NT2/D1 (cell line): Measurements from ENCODE around the gene TTR.

Experiments used
- DNase-seq: peaks from one replicate; pipeline ENCODE4 v3.0.0-alpha.2; 2011; ENCODE audit warnings: low read depth, low spot score
- H3K27me3 ChIP-seq: 2 replicates; pipeline ENCODE4 v1.6.0; 2011; ENCODE audit warnings: mild to moderate bottlenecking; ENCODE audit not compliant: insufficient read length, insufficient read depth
- H3K36me3 ChIP-seq: 2 replicates; pipeline ENCODE4 v1.6.1; 2011; ENCODE audit warnings: mild to moderate bottlenecking, low read length, mixed read lengths; ENCODE audit not compliant: insufficient read depth, insufficient read length
- H3K4me1 ChIP-seq: 2 replicates; pipeline ENCODE4 v1.5.1; 2011; ENCODE audit not compliant: insufficient read depth, insufficient read length
- H3K4me3 ChIP-seq: 2 replicates; pipeline ENCODE4 v1.5.1; 2011; ENCODE audit warnings: low read depth; ENCODE audit not compliant: insufficient read length
- H3K9ac ChIP-seq: 2 replicates; pipeline ENCODE4 v1.6.0; 2011; ENCODE audit warnings: low read depth; ENCODE audit not compliant: insufficient read length
- H3K9me3 ChIP-seq: 2 replicates; pipeline ENCODE4 v1.5.1; 2011; ENCODE audit warnings: mild to moderate bottlenecking, low read length; ENCODE audit not compliant: insufficient read depth
- SUZ12 ChIP-seq: IDR thresholded peaks from 2 replicates; pipeline ENCODE4 v1.6.1; 2011; ENCODE audit not compliant: insufficient read length, insufficient read depth; ENCODE audit errors: extremely low read depth
- YY1 ChIP-seq: IDR thresholded peaks from 2 replicates; pipeline ENCODE4 v1.6.1; 2011; ENCODE audit not compliant: insufficient read length, insufficient read depth
- ZNF274 ChIP-seq: IDR thresholded peaks from 2 replicates; pipeline ENCODE4 v1.6.1; 2011; ENCODE audit warnings: mild to moderate bottlenecking, low read depth, low read length

TTR gene

DNA sequence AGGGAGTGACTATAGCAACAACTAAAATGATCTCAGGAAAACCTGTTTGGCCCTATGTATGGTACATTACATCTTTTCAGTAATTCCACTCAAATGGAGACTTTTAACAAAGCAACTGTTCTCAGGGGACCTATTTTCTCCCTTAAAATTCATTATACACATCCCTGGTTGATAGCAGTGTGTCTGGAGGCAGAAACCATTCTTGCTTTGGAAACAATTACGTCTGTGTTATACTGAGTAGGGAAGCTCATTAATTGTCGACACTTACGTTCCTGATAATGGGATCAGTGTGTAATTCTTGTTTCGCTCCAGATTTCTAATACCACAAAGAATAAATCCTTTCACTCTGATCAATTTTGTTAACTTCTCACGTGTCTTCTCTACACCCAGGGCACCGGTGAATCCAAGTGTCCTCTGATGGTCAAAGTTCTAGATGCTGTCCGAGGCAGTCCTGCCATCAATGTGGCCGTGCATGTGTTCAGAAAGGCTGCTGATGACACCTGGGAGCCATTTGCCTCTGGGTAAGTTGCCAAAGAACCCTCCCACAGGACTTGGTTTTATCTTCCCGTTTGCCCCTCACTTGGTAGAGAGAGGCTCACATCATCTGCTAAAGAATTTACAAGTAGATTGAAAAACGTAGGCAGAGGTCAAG lies 955 bp downstream of the TTR start:
- H3K9ac ChIP-seq: no peak overlapping the region
- H3K4me3 ChIP-seq: no peak overlapping the region
- H3K27me3 ChIP-seq: no peaks in the 10 kb centered on the region
- no peak for DNase-seq
- no peaks in the 10 kb centered on the region for H3K4me1 ChIP-seq
- TF ChIP-seq YY1 (no peak), ZNF274 (no peak), SUZ12 (no peak)
- H3K9me3 ChIP-seq: no peaks in the 10 kb centered on the region
- H3K36me3 ChIP-seq: no peaks in the 10 kb centered on the region

DNA sequence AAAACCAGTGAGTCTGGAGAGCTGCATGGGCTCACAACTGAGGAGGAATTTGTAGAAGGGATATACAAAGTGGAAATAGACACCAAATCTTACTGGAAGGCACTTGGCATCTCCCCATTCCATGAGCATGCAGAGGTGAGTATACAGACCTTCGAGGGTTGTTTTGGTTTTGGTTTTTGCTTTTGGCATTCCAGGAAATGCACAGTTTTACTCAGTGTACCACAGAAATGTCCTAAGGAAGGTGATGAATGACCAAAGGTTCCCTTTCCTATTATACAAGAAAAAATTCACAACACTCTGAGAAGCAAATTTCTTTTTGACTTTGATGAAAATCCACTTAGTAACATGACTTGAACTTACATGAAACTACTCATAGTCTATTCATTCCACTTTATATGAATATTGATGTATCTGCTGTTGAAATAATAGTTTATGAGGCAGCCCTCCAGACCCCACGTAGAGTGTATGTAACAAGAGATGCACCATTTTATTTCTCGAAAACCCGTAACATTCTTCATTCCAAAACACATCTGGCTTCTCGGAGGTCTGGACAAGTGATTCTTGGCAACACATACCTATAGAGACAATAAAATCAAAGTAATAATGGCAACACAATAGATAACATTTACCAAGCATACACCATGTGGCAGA lies 3.6 kb downstream of the TTR start:
- Histone ChIP-seq H3K9me3 (no peaks in the 10 kb centered on the region), H3K36me3 (no peaks in the 10 kb centered on the region), H3K9ac (no peak overlapping the region), H3K4me3 (no peak overlapping the region), H3K4me1 (no peaks in the 10 kb centered on the region), H3K27me3 (no peaks in the 10 kb centered on the region)
- no peak for TF ChIP-seq ZNF274
- TF ChIP-seq SUZ12: no peak
- TF ChIP-seq YY1: no peak
- no peak for DNase-seq

DNA sequence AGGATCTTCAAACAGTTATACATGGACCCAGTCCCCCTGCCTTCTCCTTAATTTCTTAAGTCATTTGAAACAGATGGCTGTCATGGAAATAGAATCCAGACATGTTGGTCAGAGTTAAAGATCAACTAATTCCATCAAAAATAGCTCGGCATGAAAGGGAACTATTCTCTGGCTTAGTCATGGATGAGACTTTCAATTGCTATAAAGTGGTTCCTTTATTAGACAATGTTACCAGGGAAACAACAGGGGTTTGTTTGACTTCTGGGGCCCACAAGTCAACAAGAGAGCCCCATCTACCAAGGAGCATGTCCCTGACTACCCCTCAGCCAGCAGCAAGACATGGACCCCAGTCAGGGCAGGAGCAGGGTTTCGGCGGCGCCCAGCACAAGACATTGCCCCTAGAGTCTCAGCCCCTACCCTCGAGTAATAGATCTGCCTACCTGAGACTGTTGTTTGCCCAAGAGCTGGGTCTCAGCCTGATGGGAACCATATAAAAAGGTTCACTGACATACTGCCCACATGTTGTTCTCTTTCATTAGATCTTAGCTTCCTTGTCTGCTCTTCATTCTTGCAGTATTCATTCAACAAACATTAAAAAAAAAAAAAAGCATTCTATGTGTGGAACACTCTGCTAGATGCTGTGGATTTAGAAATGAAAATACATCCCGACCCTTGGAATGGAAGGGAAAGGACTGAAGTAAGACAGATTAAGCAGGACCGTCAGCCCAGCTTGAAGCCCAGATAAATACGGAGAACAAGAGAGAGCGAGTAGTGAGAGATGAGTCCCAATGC lies 4.6 kb downstream of the TTR start:
- Histone ChIP-seq H3K27me3 (no peaks in the 10 kb centered on the region), H3K9ac (no peak overlapping the region), H3K36me3 (no peaks in the 10 kb centered on the region), H3K9me3 (no peaks in the 10 kb centered on the region), H3K4me1 (no peaks in the 10 kb centered on the region), H3K4me3 (no peak overlapping the region)
- no peak for DNase-seq
- TF ChIP-seq SUZ12: no peak
- TF ChIP-seq ZNF274: no peak
- no peak for TF ChIP-seq YY1

DNA sequence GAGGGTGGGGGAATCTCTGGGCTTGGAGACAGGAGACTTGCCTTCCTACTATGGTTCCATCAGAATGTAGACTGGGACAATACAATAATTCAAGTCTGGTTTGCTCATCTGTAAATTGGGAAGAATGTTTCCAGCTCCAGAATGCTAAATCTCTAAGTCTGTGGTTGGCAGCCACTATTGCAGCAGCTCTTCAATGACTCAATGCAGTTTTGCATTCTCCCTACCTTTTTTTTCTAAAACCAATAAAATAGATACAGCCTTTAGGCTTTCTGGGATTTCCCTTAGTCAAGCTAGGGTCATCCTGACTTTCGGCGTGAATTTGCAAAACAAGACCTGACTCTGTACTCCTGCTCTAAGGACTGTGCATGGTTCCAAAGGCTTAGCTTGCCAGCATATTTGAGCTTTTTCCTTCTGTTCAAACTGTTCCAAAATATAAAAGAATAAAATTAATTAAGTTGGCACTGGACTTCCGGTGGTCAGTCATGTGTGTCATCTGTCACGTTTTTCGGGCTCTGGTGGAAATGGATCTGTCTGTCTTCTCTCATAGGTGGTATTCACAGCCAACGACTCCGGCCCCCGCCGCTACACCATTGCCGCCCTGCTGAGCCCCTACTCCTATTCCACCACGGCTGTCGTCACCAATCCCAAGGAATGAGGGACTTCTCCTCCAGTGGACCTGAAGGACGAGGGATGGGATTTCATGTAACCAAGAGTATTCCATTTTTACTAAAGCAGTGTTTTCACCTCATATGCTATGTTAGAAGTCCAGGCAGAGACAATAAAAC lies 6.5 kb downstream of the TTR start:
- no peaks in the 10 kb centered on the region for H3K27me3 ChIP-seq
- H3K4me3 ChIP-seq: no peak overlapping the region
- H3K9me3 ChIP-seq: no peaks in the 10 kb centered on the region
- TF ChIP-seq SUZ12: no peak
- no peak for TF ChIP-seq ZNF274
- TF ChIP-seq YY1: no peak
- H3K4me1 ChIP-seq: no peaks in the 10 kb centered on the region
- no peak for DNase-seq
- H3K9ac ChIP-seq: no peak overlapping the region
- H3K36me3 ChIP-seq: no peaks in the 10 kb centered on the region

DNA sequence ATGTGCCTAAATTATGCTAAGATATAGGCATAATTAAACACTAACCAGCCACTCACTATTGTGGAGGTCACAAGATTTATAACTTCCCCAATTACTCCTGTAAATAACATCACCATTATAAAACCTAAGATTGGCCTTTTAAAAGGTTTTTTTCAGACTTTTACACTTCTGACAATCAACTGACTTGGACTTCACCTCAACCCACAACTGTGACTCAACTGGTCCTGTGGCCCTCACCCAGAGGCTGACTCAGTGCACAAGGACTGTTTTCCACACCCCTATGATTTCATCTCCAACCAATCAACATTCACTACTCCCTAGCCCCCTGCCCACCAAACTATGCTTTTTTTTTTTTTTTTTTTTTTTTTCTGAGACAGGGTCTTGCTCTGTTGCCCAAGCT lies 11.6 kb downstream of the TTR start:
- no peaks in the 10 kb centered on the region for H3K9me3 ChIP-seq
- H3K9ac ChIP-seq: no peak overlapping the region
- no peaks in the 10 kb centered on the region for H3K36me3 ChIP-seq
- DNase-seq: no peak
- TF ChIP-seq ZNF274 (no peak), SUZ12 (no peak), YY1 (no peak)
- H3K4me3 ChIP-seq: no peak overlapping the region
- no peaks in the 10 kb centered on the region for H3K27me3 ChIP-seq
- H3K4me1 ChIP-seq: no peaks in the 10 kb centered on the region

DNA sequence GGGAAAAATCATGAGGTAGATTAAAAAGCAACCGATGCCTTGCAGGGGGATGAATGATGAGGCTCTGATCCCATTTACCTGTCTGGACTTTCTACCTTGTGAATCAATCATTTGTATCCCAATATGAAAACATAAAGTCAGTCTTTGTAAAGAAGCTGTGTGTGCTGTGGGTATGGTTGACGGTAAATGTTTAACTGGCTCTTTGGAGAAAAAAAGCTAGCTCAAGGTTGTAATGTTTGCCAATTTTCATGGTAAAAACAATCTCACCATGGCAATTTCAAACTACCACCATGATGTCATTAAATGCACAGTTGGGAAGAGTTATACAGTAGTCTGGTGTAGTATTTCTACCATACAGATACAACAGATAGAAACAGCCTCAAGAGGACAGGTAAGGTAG lies 14.6 kb downstream of the TTR start:
- Histone ChIP-seq H3K4me3 (no peak overlapping the region), H3K36me3 (no peaks in the 10 kb centered on the region), H3K27me3 (no peaks in the 10 kb centered on the region), H3K9me3 (no peaks in the 10 kb centered on the region), H3K4me1 (no peaks in the 10 kb centered on the region), H3K9ac (no peak overlapping the region)
- TF ChIP-seq YY1 (no peak), ZNF274 (no peak), SUZ12 (no peak)
- no peak for DNase-seq
